ENCODE measurements around the gene FUBP1.

- no peak for TF ChIP-seq EZH2 (optimal IDR thresholded peaks at IDR 0.05; ENCODE audit: low read depth, low read length)
- no peak for TF ChIP-seq CTCF (IDR thresholded peaks at IDR 0.05; ENCODE audit: low read length)
- no peak for TF ChIP-seq EZH2phosphoT487 (IDR thresholded peaks at IDR 0.05; ENCODE audit: low read length)
Observed at GRCh38 chr1:77945345-77945744, 33.5 kb downstream of the FUBP1 start.
